KMS-11 (cell line): ENCODE data around the gene DDX51.
"Not testable (repeated sequence)": the region's sequence is repeated elsewhere in the genome, so short reads cannot be mapped to it uniquely, and the experiment has no call there.

Experiments used
- H2AFZ ChIP-seq: fragments of 200-600 bp; sonication (generic); 2 replicates; pipeline ENCODE4 v1.6.1; 2016; ENCODE audit warnings: antibody characterized with exemption, mixed run types, low read depth
- H3K27ac ChIP-seq: fragments of 200-600 bp; sonication (generic); 2 replicates; pipeline ENCODE4 v1.6.1; 2016; ENCODE audit warnings: mild to moderate bottlenecking, mixed run types
- H3K27me3 ChIP-seq: fragments of 200-600 bp; sonication (generic); 2 replicates; pipeline ENCODE4 v1.6.1; 2017; ENCODE audit warnings: mild to moderate bottlenecking, low read depth, mixed run types, moderate library complexity; ENCODE audit not compliant: insufficient read depth
- H3K36me3 ChIP-seq: fragments of 200-600 bp; sonication (generic); 2 replicates; pipeline ENCODE4 v1.6.1; 2017; ENCODE audit warnings: mild to moderate bottlenecking, mixed run types; ENCODE audit not compliant: insufficient read depth
- H3K4me1 ChIP-seq: fragments of 200-600 bp; sonication (generic); 2 replicates; pipeline ENCODE4 v1.6.1; 2016; ENCODE audit warnings: mild to moderate bottlenecking, low read depth, mixed run types; ENCODE audit not compliant: poor library complexity, severe bottlenecking
- H3K4me2 ChIP-seq: fragments of 200-600 bp; sonication (generic); 2 replicates; pipeline ENCODE4 v1.7.0; 2016; ENCODE audit warnings: mild to moderate bottlenecking, mixed run types
- H3K4me3 ChIP-seq: fragments of 200-600 bp; sonication (generic); IDR thresholded peaks from 2 replicates; pipeline ENCODE4 v1.6.1; 2017; ENCODE audit warnings: low read depth, low read length, mixed read lengths; ENCODE audit not compliant: insufficient read depth
- H3K79me2 ChIP-seq: fragments of 200-600 bp; sonication (generic); 2 replicates; pipeline ENCODE4 v1.6.1; 2016; ENCODE audit warnings: low read depth, mixed run types; ENCODE audit not compliant: insufficient read depth
- H3K9ac ChIP-seq: fragments of 200-600 bp; sonication (generic); 2 replicates; pipeline ENCODE4 v1.6.1; 2016; ENCODE audit warnings: mild to moderate bottlenecking, mixed run types
- H4K20me1 ChIP-seq: fragments of 200-600 bp; sonication (generic); 2 replicates; pipeline ENCODE4 v1.6.1; 2016; ENCODE audit warnings: mild to moderate bottlenecking, mixed run types; ENCODE audit not compliant: insufficient read depth
- CTCF ChIP-seq: fragments of 200-600 bp; sonication (generic); conservative IDR thresholded peaks from 2 replicates; pipeline ENCODE4 v1.6.1; 2017; ENCODE audit warnings: low read depth, mild to moderate bottlenecking, antibody characterized with exemption, low read length, moderate library complexity, mixed read lengths

DDX51 gene

GRCh38 chr12:132140501-132140900, 3.6 kb downstream of the DDX51 start:
- Histone ChIP-seq H3K4me2 (no peak overlapping the region), H3K79me2 (peaks cover 21% of the 10 kb centered on the region), H3K27ac (no peak overlapping the region), H3K27me3 (no peaks in the 10 kb centered on the region), H3K4me1 (peaks cover 4% of the 10 kb centered on the region), H3K4me3 (no peak overlapping the region), H2AFZ (no peak overlapping the region), H3K9ac (no peak overlapping the region), H3K36me3 (no peaks in the 10 kb centered on the region), H4K20me1 (no peaks in the 10 kb centered on the region)
- TF ChIP-seq CTCF, result no peak

DNA sequence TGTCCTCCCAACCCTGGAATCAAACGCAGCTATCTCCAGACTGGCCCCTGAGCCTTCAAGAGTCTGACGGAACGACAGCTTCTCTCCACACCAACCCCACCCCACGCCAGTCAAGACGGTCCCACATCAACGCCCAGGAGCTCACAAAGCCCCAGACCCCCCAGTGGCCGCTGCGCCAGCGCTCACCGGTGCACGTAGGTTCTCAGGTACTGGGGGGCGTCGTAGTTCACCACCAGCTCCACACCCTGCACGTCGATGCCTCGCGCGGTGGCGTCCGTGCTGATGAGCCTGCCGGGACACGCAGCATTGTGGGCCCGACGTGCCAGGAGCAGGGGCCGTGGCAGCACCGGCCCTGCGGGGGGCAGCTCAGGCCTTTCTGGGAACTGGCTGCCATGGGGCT, 4.2 kb downstream of the DDX51 start:
- TF ChIP-seq CTCF, result no peak
- H4K20me1 ChIP-seq, result no peaks in the 10 kb centered on the region

DNA sequence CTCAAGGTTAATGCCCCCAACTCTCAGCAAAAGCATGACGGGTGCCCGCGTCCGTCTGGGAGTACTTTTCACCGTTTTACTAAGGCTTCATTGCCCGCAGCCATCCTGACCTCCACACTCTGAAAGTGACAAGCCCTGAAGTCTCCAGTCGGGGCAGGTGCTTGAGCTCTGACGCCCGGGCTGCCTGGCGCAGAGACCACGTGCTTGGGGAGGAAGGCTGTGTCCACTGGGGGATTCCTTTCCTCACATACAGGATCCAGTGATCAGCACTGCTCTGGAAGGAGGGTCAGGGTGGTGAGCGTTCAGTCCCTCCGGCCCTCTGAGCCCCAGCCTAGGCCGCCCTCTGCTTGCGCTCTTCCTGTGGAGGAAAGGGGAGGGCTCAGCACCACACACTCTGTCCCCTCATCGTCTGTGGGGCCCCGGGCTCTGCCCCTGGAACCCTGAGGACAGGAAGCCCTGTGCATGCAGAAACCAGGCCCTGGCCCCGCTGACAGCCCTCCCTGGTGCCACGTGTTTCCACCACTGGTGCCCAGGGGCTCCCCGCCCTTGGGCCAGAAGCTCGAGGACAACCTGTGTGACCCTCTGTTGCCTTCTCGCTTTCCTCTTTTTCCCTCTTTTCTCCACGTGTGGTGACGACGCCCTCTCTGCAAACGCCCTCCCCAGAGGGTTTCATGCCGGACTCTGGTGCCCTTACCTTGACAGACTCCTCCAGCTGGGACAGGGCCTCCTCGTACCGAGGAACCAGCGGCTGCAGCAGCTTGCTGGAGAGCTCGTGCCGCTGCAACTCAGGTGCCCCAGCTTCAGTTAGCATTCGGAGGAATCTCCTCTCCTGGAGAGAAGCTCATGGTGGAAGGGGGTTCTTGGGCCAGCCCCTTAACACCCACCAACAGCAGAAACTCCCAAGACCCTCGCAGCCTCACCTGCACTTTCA, 4.9 kb downstream of the DDX51 start:
- no peak overlapping the region for H3K27ac ChIP-seq
- H3K4me1 ChIP-seq, result peaks cover 4% of the 10 kb centered on the region
- no peak overlapping the region for H3K9ac ChIP-seq
- no peak overlapping the region for H3K4me3 ChIP-seq
- no peaks in the 10 kb centered on the region for H3K27me3 ChIP-seq
- H2AFZ ChIP-seq, result no peak overlapping the region
- TF ChIP-seq CTCF, result no peak
- peaks cover 13% of the 10 kb centered on the region for H3K79me2 ChIP-seq
- H4K20me1 ChIP-seq, result no peaks in the 10 kb centered on the region
- H3K36me3 ChIP-seq, result no peaks in the 10 kb centered on the region
- H3K4me2 ChIP-seq, result no peak overlapping the region

More for the DNA sequence above, 4.2 kb downstream of the DDX51 start:
- H2AFZ ChIP-seq, result no peak overlapping the region
- no peaks in the 10 kb centered on the region for H3K27me3 ChIP-seq
- no peak overlapping the region for H3K4me2 ChIP-seq
- peaks cover 15% of the 10 kb centered on the region for H3K79me2 ChIP-seq
- H3K27ac ChIP-seq, result no peak overlapping the region
- peaks cover 4% of the 10 kb centered on the region for H3K4me1 ChIP-seq
- no peaks in the 10 kb centered on the region for H3K36me3 ChIP-seq
- H3K9ac ChIP-seq, result no peak overlapping the region
- H3K4me3 ChIP-seq, result no peak overlapping the region

- no peak overlapping the region for H2AFZ ChIP-seq
- no peak overlapping the region for H3K4me3 ChIP-seq
- H3K9ac ChIP-seq, result no peak overlapping the region
These were observed 6.5 kb downstream of the DDX51 start for GRCh38 chr12:132137483-132138125.

GRCh38 chr12:132136226-132136625, 7.9 kb downstream of the DDX51 start:
- not testable (repeated sequence) for H2AFZ ChIP-seq, H3K9ac ChIP-seq, H3K4me2 ChIP-seq, H3K79me2 ChIP-seq, H3K27ac ChIP-seq, H3K4me1 ChIP-seq, H3K4me3 ChIP-seq, H3K27me3 ChIP-seq, H3K36me3 ChIP-seq, H4K20me1 ChIP-seq

More at GRCh38 chr12:132137483-132138125, 6.5 kb downstream of the DDX51 start:
- H3K27ac ChIP-seq, result no peak overlapping the region
- peaks cover 3% of the 10 kb centered on the region for H3K4me1 ChIP-seq
- no peak overlapping the region for H3K4me2 ChIP-seq
- no peaks in the 10 kb centered on the region for H3K36me3 ChIP-seq
- peaks cover 2% of the 10 kb centered on the region; the same call in 1 of the 2 replicates for H3K79me2 ChIP-seq
- H4K20me1 ChIP-seq, result no peaks in the 10 kb centered on the region
- no peak for TF ChIP-seq CTCF
- no peaks in the 10 kb centered on the region for H3K27me3 ChIP-seq

- not testable (repeated sequence) for H3K4me1 ChIP-seq, H4K20me1 ChIP-seq, H3K4me3 ChIP-seq, H3K4me2 ChIP-seq, H3K36me3 ChIP-seq, H3K79me2 ChIP-seq, H3K27ac ChIP-seq, H3K27me3 ChIP-seq, H3K9ac ChIP-seq, H2AFZ ChIP-seq
These were observed 9.4 kb downstream of the DDX51 start for GRCh38 chr12:132134653-132135183.
